Stimulated activated CD4-positive, alpha-beta T cell treated with anti-CD3 and anti-CD28 coated beads, TNF-alpha, amount 100 ng/mL, for 24 hours (primary cell): Measurements from ENCODE around the gene ZNF530.

Source experiments
- DNase-seq, 3 experiments: peaks; one replicate each; pipeline ENCODE4 v3.0.0-alpha.2; 2020; ENCODE audit warnings: low read depth in 3 of 3

The ZNF530 gene

GRCh38 chr19:57613941-57614743, 14.5 kb downstream of the ZNF530 start, which contains the start of gene ZNF134:
Gene ZNF134, plus strand, starts transcription at chr19:57614242. Its CDS starts 5,227 bp downstream, at chr19:57619469.
- DNase-seq = peak; percentile 85 to 88 (median 85)

- no peak for DNase-seq
Observed at GRCh38 chr19:57615346-57615745, 15.7 kb downstream of the ZNF530 start.

DNA sequence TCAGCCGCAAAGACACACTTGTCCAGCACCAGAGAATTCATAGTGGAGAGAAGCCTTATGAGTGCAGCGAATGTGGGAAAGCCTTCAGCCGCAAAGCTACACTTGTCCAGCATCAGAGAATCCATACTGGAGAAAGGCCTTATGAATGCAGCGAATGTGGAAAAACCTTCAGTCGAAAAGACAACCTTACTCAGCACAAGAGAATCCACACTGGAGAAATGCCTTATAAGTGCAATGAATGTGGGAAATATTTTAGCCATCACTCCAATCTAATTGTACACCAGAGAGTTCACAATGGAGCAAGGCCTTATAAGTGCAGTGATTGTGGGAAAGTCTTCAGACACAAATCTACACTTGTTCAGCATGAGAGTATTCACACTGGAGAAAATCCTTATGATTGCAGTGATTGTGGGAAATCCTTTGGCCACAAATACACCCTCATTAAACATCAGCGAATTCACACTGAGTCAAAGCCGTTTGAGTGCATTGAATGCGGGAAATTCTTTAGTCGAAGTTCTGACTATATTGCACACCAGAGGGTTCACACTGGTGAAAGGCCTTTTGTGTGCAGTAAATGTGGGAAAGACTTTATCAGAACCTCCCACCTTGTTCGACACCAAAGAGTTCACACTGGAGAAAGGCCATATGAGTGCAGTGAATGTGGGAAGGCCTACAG, 21.1 kb downstream of the ZNF530 start:
- no peak for DNase-seq

DNA sequence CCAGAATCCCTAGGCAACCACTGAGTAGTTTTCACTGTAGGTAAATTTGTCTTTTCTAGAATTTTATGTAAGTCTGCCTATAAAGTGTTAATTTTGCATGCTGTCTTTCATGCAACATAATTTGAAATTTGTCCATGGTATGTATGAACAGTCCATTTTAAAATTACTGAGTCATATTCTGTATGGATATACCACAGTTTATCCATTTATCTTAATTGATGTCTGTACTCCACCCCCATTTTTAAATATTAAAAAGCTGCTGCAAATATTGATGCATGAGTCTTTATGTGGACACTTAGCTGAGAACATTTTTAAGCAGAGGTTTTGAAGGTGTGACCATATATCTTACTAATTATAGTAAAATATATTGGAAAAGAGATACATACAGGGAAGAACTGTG, 23.4 kb downstream of the ZNF530 start:
- DNase-seq = no peak

DNA sequence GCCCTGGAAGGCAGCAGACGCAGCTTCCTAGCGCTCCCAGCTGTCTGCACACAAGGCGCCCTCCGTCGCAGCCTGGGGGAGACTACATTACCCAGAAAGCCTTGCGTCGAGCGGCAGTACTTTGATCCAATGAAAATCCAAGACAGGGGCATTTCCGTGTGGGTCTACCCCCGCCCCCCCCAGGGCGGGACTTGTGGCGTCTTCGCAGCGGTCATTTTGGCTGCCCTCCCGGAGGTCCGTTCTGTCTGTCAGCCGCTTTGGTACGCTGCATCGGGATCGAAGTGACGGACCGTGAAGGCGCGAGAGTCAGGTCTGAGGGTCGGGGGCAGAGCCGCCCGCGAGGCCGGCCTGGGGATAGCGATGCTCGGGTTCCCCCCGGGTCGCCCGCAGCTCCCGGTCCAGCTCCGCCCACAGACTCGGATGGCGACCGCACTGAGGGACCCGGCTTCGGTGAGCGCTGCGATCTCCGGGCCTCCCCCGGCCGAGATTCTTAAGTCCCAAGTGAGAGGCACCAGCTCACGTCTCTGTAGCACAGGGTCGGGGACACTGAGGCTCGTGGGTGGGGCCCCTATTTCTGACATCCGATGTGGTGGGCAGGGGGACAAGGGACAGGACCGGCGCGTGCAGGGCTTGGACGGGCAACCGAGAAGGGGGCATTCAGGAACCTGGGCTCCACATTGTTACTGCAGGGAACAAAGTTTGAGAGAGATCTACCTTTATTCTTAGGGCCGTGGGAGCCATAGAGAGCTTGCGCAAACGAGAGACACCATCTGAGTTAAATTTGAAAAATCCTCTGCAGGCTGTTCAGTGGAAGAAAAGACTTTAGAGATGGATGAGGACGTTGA, 33.5 kb downstream of the ZNF530 start, which contains the start of gene ZNF211:
Gene ZNF211 (plus strand): TSS at position 182 of the 845 bp plus-strand sequence. CDS start 179 bp downstream, at position 361.
- DNase-seq = peak; percentile 71 to 83 (median 80)

- DNase-seq = no peak
Observed at GRCh38 chr19:57633832-57634131, 34.1 kb downstream of the ZNF530 start.

- DNase-seq = no peak
Observed at GRCh38 chr19:57637379-57637778, 37.7 kb downstream of the ZNF530 start.

DNA sequence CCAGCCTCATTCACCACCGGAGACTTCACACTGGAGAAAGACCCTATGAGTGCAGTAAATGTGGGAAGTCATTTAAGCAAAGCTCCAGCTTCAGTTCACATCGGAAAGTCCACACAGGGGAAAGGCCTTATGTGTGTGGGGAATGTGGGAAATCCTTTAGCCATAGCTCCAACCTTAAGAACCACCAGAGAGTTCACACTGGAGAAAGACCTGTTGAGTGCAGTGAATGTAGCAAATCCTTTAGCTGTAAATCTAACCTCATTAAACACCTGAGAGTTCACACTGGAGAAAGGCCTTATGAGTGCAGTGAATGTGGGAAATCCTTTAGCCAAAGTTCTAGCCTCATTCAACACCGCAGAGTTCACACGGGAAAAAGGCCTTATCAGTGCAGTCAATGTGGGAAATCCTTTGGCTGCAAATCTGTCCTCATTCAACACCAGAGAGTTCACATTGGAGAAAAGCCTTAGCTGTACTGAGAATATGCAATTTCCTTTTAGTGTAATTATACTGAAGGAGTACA, 42.1 kb downstream of the ZNF530 start:
- DNase-seq = no peak

DNA sequence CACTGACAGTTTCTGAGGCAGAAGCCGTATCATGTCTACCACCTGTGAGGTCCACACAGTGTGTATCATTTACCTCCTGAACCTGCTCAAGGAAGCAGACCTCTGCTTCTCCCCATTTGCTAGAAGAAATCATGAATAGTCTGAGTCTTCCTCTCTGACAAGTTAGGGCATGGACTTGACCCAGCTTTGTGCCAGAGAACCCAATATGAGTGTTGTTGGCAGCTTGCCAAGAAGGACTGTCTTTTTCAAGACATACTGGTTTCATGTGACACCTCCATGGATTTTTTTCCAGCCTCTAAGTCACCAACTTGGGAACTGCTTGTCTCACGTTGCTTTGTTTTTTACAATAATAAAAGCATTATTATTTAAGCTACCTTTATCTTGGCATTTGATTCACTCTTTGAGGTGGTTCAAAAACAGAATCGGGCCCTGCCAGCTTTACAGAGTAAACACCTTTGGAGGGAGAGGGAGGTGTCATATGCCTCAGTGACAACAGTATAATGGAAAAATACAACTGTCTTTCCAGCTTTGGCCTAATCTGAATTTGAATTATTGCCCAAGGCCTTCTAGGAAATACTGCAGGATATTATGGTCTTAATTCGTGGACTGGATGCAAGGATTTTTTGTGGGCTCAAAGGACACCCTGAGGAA, 42.8 kb downstream of the ZNF530 start:
- no peak for DNase-seq

DNA sequence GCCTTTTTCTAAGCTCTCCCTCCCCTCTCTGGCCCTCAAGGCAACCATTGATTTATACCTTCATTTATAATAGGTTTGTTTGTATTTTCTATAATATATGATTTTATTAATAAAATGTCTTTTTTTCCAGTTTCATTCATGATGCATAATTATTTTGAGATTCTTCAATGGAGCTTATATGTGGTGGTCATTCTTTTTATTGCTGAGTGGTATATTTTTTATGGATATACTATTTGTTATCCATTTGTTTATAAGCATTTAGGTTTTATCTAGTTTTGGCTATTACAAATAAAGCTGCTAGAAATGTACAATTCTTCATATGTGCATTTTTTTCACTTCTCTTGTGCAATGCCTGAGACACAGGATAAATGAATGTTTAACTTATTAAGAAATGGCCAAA, 44.0 kb downstream of the ZNF530 start:
- DNase-seq = no peak

GRCh38 chr19:57648331-57649003, 48.8 kb downstream of the ZNF530 start:
- no peak for DNase-seq

GRCh38 chr19:57651654-57651996, 51.9 kb downstream of the ZNF530 start:
- no peak for DNase-seq

DNA sequence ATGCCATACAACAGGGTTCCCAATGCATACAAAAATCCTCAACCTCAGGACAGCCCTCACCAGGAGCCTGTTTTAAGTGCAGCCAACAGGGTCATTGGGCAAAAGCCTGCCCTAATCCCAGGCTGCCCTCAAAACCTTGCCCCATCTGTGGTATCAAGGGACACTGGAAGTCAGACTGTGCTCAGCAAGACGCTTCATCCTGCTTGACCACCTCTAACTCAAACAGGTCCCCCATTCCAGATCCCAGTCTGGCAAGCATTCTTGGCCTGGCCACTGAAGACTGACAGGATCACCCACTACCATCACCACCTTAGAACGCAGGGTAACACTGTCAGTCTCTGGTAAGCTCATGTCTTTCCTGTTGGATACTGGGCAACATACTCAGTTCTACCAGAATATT, 54.0 kb downstream of the ZNF530 start:
- no peak for DNase-seq

GRCh38 chr19:57655443-57655842, 55.8 kb downstream of the ZNF530 start:
- no peak for DNase-seq

DNA sequence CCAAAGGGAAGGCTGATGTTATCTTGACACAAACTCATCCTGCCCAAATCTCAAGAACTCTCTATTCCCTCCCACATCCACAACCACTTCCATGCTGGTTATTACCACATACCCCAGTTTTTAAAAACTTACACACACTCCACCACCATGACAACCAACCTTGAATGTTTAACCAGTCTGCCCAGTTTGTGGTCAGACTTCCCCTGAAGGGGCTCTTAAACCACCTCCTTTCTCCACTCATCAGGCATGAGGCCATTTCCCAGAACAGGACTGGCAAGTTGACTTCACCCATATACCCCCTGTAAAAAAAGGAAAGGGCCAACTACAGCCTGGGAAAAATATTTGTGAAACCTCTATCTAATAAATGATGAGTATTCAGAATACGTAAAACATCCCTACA, 56.7 kb downstream of the ZNF530 start:
- no peak for DNase-seq
